WERI-Rb-1 (cell line): ENCODE data around the gene PSMD13.
"Not testable (repeated sequence)": the region's sequence is repeated elsewhere in the genome, so short reads cannot be mapped to it uniquely, and the experiment has no call there.

Source experiments
- DNase-seq: peaks from one replicate; pipeline ENCODE4 v3.0.0-alpha.2; 2020
- H3K27ac ChIP-seq: fragments of 250-450 bp; sonication (Bioruptor Pico); 2 replicates; pipeline ENCODE4 v1.5.1; 2020; ENCODE audit warnings: mild to moderate bottlenecking, moderate library complexity
- H3K27me3 ChIP-seq: fragments of 250-450 bp; sonication (Bioruptor Pico); 2 replicates; pipeline ENCODE4 v1.5.1; 2021; ENCODE audit warnings: mild to moderate bottlenecking, low read depth, moderate library complexity; ENCODE audit not compliant: insufficient read depth, severe bottlenecking
- H3K36me3 ChIP-seq: fragments of 250-450 bp; sonication (Bioruptor Pico); 2 replicates; pipeline ENCODE4 v1.5.1; 2020; ENCODE audit warnings: mild to moderate bottlenecking, moderate library complexity
- H3K4me3 ChIP-seq: 2 replicates; pipeline ENCODE4 v1.5.1; 2011; ENCODE audit warnings: low read depth, mild to moderate bottlenecking, control low read depth, low read length
- H3K9me3 ChIP-seq: fragments of 250-450 bp; sonication (Bioruptor Pico); 2 replicates; pipeline ENCODE4 v1.5.1; 2021; ENCODE audit warnings: mild to moderate bottlenecking, moderate library complexity; ENCODE audit not compliant: severe bottlenecking
- CTCF ChIP-seq: IDR thresholded peaks from 2 replicates; pipeline ENCODE4 v1.5.1; 2011; ENCODE audit warnings: low read depth, mild to moderate bottlenecking, control low read depth, inconsistent platforms, low read length

The PSMD13 gene

GRCh38 chr11:235997-236773, 591 bp upstream of the PSMD13 start, which contains the start of gene SIRT3:
Gene SIRT3 (minus strand): TSS chr11:236342. CDS start chr11:236328, 14 bp downstream.
- Histone ChIP-seq H3K27me3 (no peaks in the 10 kb centered on the region), H3K27ac (peak within 1 kb of the TSS; percentile 97), H3K9me3 (no peaks in the 10 kb centered on the region), H3K4me3 (peak within 1 kb of the TSS; percentile 93), H3K36me3 (peaks cover 21% of the 10 kb centered on the region)
- TF ChIP-seq CTCF = 0 out of 2 replicates have a peak, but pooled peaks have one; percentile 3
- peak; percentile 83 for DNase-seq

- not testable (repeated sequence) for H3K4me3 ChIP-seq, H3K27me3 ChIP-seq, DNase-seq, H3K9me3 ChIP-seq, H3K27ac ChIP-seq
- H3K36me3 ChIP-seq = peaks cover 40% of the 10 kb centered on the region
These were observed 1.6 kb downstream of the PSMD13 start for GRCh38 chr11:238346-238745.

- Histone ChIP-seq H3K36me3 (peaks cover 58% of the 10 kb centered on the region), H3K27me3 (no peaks in the 10 kb centered on the region)
These were observed 3.5 kb downstream of the PSMD13 start for GRCh38 chr11:240315-240714.

GRCh38 chr11:241634-242033, 4.9 kb downstream of the PSMD13 start:
- H3K9me3 ChIP-seq = no peaks in the 10 kb centered on the region

More at GRCh38 chr11:240315-240714, 3.5 kb downstream of the PSMD13 start:
- no peak overlapping the region for H3K27ac ChIP-seq
- H3K4me3 ChIP-seq = no peak overlapping the region
- no peak for DNase-seq
- no peak for TF ChIP-seq CTCF
- H3K9me3 ChIP-seq = no peaks in the 10 kb centered on the region

GRCh38 chr11:244376-244775, 7.6 kb downstream of the PSMD13 start:
- no peak for TF ChIP-seq CTCF
- Histone ChIP-seq H3K36me3 (peaks cover 90% of the 10 kb centered on the region), H3K27me3 (no peaks in the 10 kb centered on the region), H3K9me3 (no peaks in the 10 kb centered on the region), H3K4me3 (no peak overlapping the region), H3K27ac (no peak overlapping the region)
- no peak for DNase-seq

More at GRCh38 chr11:241634-242033, 4.9 kb downstream of the PSMD13 start:
- Histone ChIP-seq H3K27ac (no peak overlapping the region), H3K36me3 (peaks cover 71% of the 10 kb centered on the region), H3K4me3 (no peak overlapping the region), H3K27me3 (no peaks in the 10 kb centered on the region)
- TF ChIP-seq CTCF = no peak
- no peak for DNase-seq

- no peak for DNase-seq
- peaks cover 85% of the 10 kb centered on the region for H3K36me3 ChIP-seq
- no peak for TF ChIP-seq CTCF
- no peaks in the 10 kb centered on the region for H3K9me3 ChIP-seq
- H3K27me3 ChIP-seq = no peaks in the 10 kb centered on the region
- no peak overlapping the region for H3K27ac ChIP-seq
- H3K4me3 ChIP-seq = no peak overlapping the region
These were observed 12.3 kb downstream of the PSMD13 start for GRCh38 chr11:249062-249461.
